ENCODE measurements around the gene ZNF786.

DNA sequence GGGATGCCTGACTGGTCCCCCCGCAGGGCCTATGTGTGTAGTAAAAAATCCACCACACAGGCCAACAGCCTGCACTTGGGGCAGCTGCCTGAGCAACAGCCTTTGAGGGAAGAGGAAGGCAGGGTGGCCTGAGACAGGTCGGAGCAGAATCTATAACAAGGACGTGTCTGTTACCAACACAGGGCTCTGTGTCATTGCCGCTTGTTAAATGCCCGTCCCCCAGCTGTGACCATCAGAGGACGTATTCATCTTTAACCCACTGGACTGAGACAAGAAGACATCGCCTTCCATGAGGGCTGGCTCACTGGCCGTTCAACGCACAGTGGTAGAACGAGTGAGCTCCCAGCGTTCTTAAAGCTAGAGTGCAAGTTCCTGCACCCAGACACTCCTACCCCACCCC, 70.0 kb downstream of the ZNF786 start:
- TF ChIP-seq, protein P1, sequence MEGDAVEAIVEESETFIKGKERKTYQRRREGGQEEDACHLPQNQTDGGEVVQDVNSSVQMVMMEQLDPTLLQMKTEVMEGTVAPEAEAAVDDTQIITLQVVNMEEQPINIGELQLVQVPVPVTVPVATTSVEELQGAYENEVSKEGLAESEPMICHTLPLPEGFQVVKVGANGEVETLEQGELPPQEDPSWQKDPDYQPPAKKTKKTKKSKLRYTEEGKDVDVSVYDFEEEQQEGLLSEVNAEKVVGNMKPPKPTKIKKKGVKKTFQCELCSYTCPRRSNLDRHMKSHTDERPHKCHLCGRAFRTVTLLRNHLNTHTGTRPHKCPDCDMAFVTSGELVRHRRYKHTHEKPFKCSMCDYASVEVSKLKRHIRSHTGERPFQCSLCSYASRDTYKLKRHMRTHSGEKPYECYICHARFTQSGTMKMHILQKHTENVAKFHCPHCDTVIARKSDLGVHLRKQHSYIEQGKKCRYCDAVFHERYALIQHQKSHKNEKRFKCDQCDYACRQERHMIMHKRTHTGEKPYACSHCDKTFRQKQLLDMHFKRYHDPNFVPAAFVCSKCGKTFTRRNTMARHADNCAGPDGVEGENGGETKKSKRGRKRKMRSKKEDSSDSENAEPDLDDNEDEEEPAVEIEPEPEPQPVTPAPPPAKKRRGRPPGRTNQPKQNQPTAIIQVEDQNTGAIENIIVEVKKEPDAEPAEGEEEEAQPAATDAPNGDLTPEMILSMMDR (IDR thresholded peaks at IDR 0.05), result no peak
- no peak for TF ChIP-seq POLR2A (IDR thresholded peaks at IDR 0.05)
